Stimulated activated CD8-positive, alpha-beta memory T cell treated with anti-CD3 and anti-CD28 coated beads, Interleukin-15, amount 100 ng/mL, for 24 hours (primary cell): ENCODE results near the gene GLRX2.
"Not testable (repeated sequence)": the region's sequence is repeated elsewhere in the genome, so short reads cannot be mapped to it uniquely, and the experiment has no call there.

Experiments used
- DNase-seq: peaks from one replicate; pipeline ENCODE4 v3.0.0-alpha.2; 2020; ENCODE audit warnings: low read depth

GLRX2 gene

GRCh38 chr1:193062698-193063463, 42.3 kb downstream of the GLRX2 start:
- no peak for DNase-seq

- DNase-seq: no peak
Observed at GRCh38 chr1:193060938-193061337, 44.3 kb downstream of the GLRX2 start.

DNA sequence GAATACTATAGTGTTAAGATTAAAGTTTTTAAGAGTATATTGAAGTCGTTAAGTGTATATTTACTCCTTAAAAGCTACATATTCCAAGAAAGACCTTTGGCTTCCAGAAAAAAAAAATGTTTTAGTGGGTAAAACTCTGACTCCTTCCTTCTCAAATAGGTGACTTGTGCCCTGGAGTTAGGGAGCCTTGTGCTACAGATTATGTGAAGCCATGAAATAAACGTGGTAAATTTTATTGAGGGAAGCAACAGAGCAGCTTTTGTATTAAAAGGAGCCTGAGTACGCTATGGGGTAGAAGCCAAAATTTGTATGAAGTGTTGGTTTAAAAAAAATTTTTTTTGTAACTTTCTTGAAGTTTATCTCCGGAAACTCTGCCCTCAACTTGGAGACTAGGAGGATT, 44.8 kb downstream of the GLRX2 start:
- DNase-seq: no peak

DNA sequence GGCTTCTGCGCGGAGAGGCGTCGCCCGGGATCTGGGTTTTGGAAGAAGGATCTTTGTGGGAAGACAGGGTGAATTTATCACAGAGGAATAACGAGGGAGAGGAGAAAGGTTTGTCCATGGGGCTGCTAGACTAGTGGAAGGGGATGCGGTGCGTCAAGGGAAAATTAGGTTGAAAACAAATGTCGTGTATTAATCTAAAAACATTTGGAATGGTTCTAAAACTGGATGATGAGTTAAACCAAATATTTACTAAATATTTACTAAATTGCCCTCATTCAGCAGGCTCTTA, 45.2 kb downstream of the GLRX2 start:
- DNase-seq: no peak

DNA sequence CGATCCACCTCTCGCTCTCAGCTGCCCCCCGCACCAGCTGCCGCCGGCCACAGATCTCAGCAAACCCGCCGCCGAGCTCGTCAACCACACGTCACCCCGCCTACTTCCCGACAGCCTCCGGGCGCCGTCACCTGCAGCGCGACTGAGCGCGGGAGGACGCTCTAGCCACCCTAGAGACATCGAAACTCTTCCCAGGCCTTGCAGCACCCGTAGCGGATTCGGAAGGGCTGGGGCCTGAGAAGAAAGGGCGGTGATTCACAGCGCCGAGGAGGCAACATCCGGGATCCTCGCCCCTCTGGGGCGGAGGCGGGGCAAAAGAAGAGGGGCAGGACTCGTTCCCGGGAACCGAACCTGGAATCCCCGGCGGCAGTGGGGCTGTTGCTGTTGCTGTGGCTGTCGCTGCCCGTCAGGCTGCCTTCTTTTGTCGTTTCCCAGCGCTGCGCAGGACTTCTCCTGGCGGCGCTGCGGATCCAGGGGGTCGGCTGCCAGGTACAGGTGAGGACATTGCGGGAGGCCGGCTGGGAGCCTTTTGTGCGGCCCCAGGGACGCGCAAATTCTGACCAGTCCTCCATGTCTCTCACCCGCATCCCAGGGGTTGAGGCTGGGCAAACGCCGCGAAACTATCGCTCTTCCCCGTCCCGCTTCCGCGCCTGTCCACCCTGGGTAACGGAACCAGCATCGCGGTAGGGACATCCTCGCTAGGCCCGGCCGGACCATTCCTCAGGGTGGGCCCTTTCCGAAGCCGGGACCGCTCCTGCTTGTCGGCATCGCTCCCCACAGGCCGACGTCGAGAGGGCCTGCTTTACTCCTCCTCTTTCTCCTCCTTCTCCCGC, 45.7 kb downstream of the GLRX2 start, which contains the start of the genes RO60 and UCHL5:
Gene RO60 (plus strand): TSS at position 331 of the 833 bp plus-strand sequence. CDS start 9,443 bp downstream, outside the sequence.
Gene UCHL5 (minus strand): TSS at position 79 of the 833 bp plus-strand sequence. CDS start 100 bp downstream, outside the sequence.
- DNase-seq: peak; percentile 79

- peak; percentile 23 for DNase-seq
Observed at GRCh38 chr1:193058529-193059281, 46.5 kb downstream of the GLRX2 start.

- no peak for DNase-seq
Observed at GRCh38 chr1:193054169-193054675, 51.0 kb downstream of the GLRX2 start.

- not testable (repeated sequence) for DNase-seq
Observed at GRCh38 chr1:193048913-193049312, 56.3 kb downstream of the GLRX2 start.
